ENCODE results near the gene TRIM62.

- no peak for TF ChIP-seq EZH2phosphoT487 (conservative IDR thresholded peaks at IDR 0.05; ENCODE audit: low read length)
- TF ChIP-seq, protein P1, sequence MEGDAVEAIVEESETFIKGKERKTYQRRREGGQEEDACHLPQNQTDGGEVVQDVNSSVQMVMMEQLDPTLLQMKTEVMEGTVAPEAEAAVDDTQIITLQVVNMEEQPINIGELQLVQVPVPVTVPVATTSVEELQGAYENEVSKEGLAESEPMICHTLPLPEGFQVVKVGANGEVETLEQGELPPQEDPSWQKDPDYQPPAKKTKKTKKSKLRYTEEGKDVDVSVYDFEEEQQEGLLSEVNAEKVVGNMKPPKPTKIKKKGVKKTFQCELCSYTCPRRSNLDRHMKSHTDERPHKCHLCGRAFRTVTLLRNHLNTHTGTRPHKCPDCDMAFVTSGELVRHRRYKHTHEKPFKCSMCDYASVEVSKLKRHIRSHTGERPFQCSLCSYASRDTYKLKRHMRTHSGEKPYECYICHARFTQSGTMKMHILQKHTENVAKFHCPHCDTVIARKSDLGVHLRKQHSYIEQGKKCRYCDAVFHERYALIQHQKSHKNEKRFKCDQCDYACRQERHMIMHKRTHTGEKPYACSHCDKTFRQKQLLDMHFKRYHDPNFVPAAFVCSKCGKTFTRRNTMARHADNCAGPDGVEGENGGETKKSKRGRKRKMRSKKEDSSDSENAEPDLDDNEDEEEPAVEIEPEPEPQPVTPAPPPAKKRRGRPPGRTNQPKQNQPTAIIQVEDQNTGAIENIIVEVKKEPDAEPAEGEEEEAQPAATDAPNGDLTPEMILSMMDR (IDR thresholded peaks at IDR 0.05; ENCODE audit: insufficient read depth, low read length, poor library complexity, severe bottlenecking) = no peak
These were observed 23.5 kb downstream of the TRIM62 start for GRCh38 chr1:33158366-33158765.
